HepG2 (cell line): ENCODE results near the gene RFTN1. TPM values are rescaled to one million over a fixed set of nuclear protein-coding genes. Genes with fewer than 3 reads are reported as not detected.

ENCODE experiments used
- ATAC-seq: fragments of 200-7000 bp; cut with Tn5 transposase; 3 replicates; pipeline ENCODE4 v1.9.1; 2020; ENCODE audit warnings: mild to moderate bottlenecking, moderate library complexity
- BruUV-seq: library from RNA; stranded (reverse); fragments of 400-500 nt; replicated peaks from 2 replicates; lab custom pipeline; 2021; lab: Mats Ljungman, UMichigan
- CTCF ChIA-PET: fragments of 300-600 bp; formaldehyde crosslinking; extraction: SDS; loops from one replicate; lab custom pipeline; 2021; ENCODE audit warnings: low total read pairs, inconsistent platforms, low intra/inter-chr PET ratio; lab: Yijun Ruan, JAX
- POLR2A ChIA-PET: fragments of 350-600 bp; sonication (Branson Sonifier 250); formaldehyde crosslinking; loops from one replicate; lab custom pipeline; 2020; ENCODE audit warnings: antibody characterized with exemption, inconsistent platforms; lab: Yijun Ruan, JAX
- DNase-seq: peaks from one replicate; pipeline ENCODE4 v3.0.0-alpha.2; 2015; ENCODE audit warnings: low spot score
- FAIRE-seq: peaks from 3 replicates; lab custom pipeline; 2011; peaks lifted over from hg19 to GRCh38; lab: Jason Lieb, UNC
- H2AFZ ChIP-seq: one replicate; pipeline ENCODE4 v1.6.1; 2011; ENCODE audit warnings: low read length, inconsistent platforms
- H3K27ac ChIP-seq: fragments of 300-600 bp; 3 replicates; pipeline ENCODE4 v1.8.0; 2011; ENCODE audit warnings: mixed run types, mild to moderate bottlenecking, mixed read lengths, low read length, inconsistent platforms; ENCODE audit not compliant: insufficient read depth; ENCODE audit errors: extremely low read length
- H3K27me3 ChIP-seq, 2 experiments: fragments of 200-600 bp in 1 of 2; 2 replicates in 1 of 2; 3 replicates in 1 of 2; pipeline versions ENCODE4 v1.6.0 to v1.8.0; 2011; ENCODE audit warnings: low read length in 2 of 2, mild to moderate bottlenecking in 2 of 2, moderate library complexity in 2 of 2, inconsistent platforms in 1 of 2; ENCODE audit not compliant: insufficient read depth in 2 of 2, control insufficient read depth in 1 of 2
- H3K36me3 ChIP-seq, 2 experiments: fragments of 200-600 bp in 1 of 2; replicated peaks in 1 of 2; 2 replicates in 1 of 2; 3 replicates in 1 of 2; pipeline versions ENCODE4 v1.5.1 to v1.8.0; 2011; ENCODE audit warnings: low read length in 2 of 2, inconsistent platforms in 1 of 2; ENCODE audit not compliant: insufficient read depth in 2 of 2, control insufficient read depth in 1 of 2
- H3K4me1 ChIP-seq: 2 replicates; pipeline ENCODE4 v1.5.1; 2012; ENCODE audit warnings: low read length, inconsistent platforms; ENCODE audit not compliant: insufficient read depth
- H3K4me2 ChIP-seq: 2 replicates; pipeline ENCODE4 v1.6.0; 2011; ENCODE audit warnings: low read depth, low read length, inconsistent platforms
- H3K4me3 ChIP-seq, 3 experiments: fragments of 200-600 bp in 1 of 3; sonication (generic), shearing (Covaris generic) in 1 of 3; replicated peaks in 1 of 3; 2 replicates each; pipeline ENCODE4 v1.5.1; 2011 to 2016; ENCODE audit warnings: low read length in 3 of 3, inconsistent platforms in 2 of 3, low read depth in 2 of 3, mild to moderate bottlenecking in 2 of 3, control low read depth in 1 of 3, mixed read lengths in 1 of 3; ENCODE audit not compliant: insufficient read depth in 1 of 3
- H3K79me2 ChIP-seq: one replicate; pipeline ENCODE4 v1.6.1; 2011; ENCODE audit warnings: low read length, inconsistent platforms; ENCODE audit not compliant: insufficient read depth
- H3K9ac ChIP-seq: 2 replicates; pipeline ENCODE4 v1.6.0; 2011; ENCODE audit warnings: mild to moderate bottlenecking, low read depth, low read length, inconsistent platforms; ENCODE audit not compliant: insufficient read depth
- H3K9me3 ChIP-seq: 2 replicates; pipeline ENCODE4 v1.5.1; 2012; ENCODE audit warnings: mild to moderate bottlenecking, low read length
- H4K20me1 ChIP-seq: 2 replicates; pipeline ENCODE4 v1.6.0; 2011; ENCODE audit warnings: inconsistent platforms, mild to moderate bottlenecking, low read length, moderate library complexity; ENCODE audit not compliant: insufficient read depth
- CBX2 ChIP-seq, 2 experiments: fragments of 200-600 bp in 1 of 2; sonication (generic); formaldehyde crosslinking in 1 of 2; IDR thresholded peaks; 2 replicates each; pipeline versions ENCODE4 v1.7.0 to v1.8.1; 2018 to 2022; ENCODE audit warnings: low read depth in 2 of 2, low read length in 1 of 2, mild to moderate bottlenecking in 1 of 2, missing genetic modification reagents in 1 of 2
- DRAP1 ChIP-seq: IDR thresholded peaks from 2 replicates; pipeline ENCODE4 v1.6.1; 2016; ENCODE audit warnings: missing genetic modification reagents, missing compliant biosample characterization
- HIC2 ChIP-seq: sonication (generic); formaldehyde crosslinking; IDR thresholded peaks from 2 replicates; pipeline ENCODE4 v1.9.0; 2022; ENCODE audit warnings: low read depth, missing genetic modification reagents
- HIVEP1 ChIP-seq: sonication (generic); formaldehyde crosslinking; IDR thresholded peaks from 2 replicates; pipeline ENCODE4 v1.4.0; 2020; ENCODE audit warnings: mild to moderate bottlenecking, missing genetic modification reagents
- KDM5A ChIP-seq: fragments of 200-600 bp; sonication (generic); IDR thresholded peaks from 2 replicates; pipeline ENCODE4 v1.7.0; 2018; ENCODE audit warnings: antibody characterized with exemption, mild to moderate bottlenecking, low read length, borderline replicate concordance
- RNF2 ChIP-seq: fragments of 450-650 bp; conservative IDR thresholded peaks from 2 replicates; pipeline ENCODE4 v1.6.1; 2016; ENCODE audit warnings: low read depth
- SIX1 ChIP-seq: sonication (generic); formaldehyde crosslinking; IDR thresholded peaks from 2 replicates; pipeline ENCODE4 v1.4.0; 2020; ENCODE audit warnings: missing genetic modification reagents, borderline replicate concordance
- STAG1 ChIP-seq: sonication (generic); formaldehyde crosslinking; IDR thresholded peaks from 2 replicates; pipeline ENCODE4 v1.4.0; 2020; ENCODE audit warnings: missing genetic modification reagents
- STAT6 ChIP-seq: sonication (generic); formaldehyde crosslinking; IDR thresholded peaks from 2 replicates; pipeline ENCODE4 v1.4.0; 2020; ENCODE audit warnings: missing genetic modification reagents, mild to moderate bottlenecking, borderline replicate concordance
- SUZ12 ChIP-seq: fragments of 150-350 bp; IDR thresholded peaks from 2 replicates; pipeline ENCODE4 v1.6.1; 2014; ENCODE audit warnings: low read depth, low read length
- TBL1XR1 ChIP-seq: fragments of 150-350 bp; IDR thresholded peaks from 2 replicates; pipeline ENCODE4 v1.6.1; 2014; ENCODE audit warnings: borderline replicate concordance, low read length; ENCODE audit not compliant: partially characterized antibody
- ZNF564 ChIP-seq: sonication (generic); formaldehyde crosslinking; IDR thresholded peaks from 2 replicates; pipeline ENCODE4 v1.8.1; 2023; ENCODE audit warnings: mild to moderate bottlenecking, missing genetic modification reagents
- ZNF605 ChIP-seq: sonication (generic); formaldehyde crosslinking; IDR thresholded peaks from 2 replicates; pipeline ENCODE4 v1.8.0; 2022; ENCODE audit warnings: mild to moderate bottlenecking, missing genetic modification reagents
- ZZZ3 ChIP-seq: sonication (generic); formaldehyde crosslinking; IDR thresholded peaks from 2 replicates; pipeline ENCODE4 v1.4.0; 2020; ENCODE audit warnings: missing genetic modification reagents, mild to moderate bottlenecking, borderline replicate concordance
- WGBS: methylation state at CpG from one replicate; pipeline ENCODE4 v1.1.6; 2017; ENCODE audit warnings: low lambda C conversion rate; 5-methylcytosine and 5-hydroxymethylcytosine counted together
- in situ Hi-C: cut with HindIII; loops from 2 replicates; pipeline ENCODE4 v1.10.0; 2017; ENCODE audit warnings: low pct_unique_long_range_greater_than_20kb; ENCODE audit not compliant: extremely low pct_ligation_motif_present
- intact Hi-C: fragments of 100-400 bp; cut with micrococcal nuclease; formaldehyde crosslinking; loops from one replicate; pipeline ENCODE4 v1.10.0; 2022; ENCODE audit not compliant: unreplicated experiment
- polyA plus RNA-seq, 8 experiments: library from polyadenylated mRNA; depleted of rRNA in 3 of 8; stranded (reverse) in 7 of 8; unstranded in 1 of 8; fragments of >200 nt; fragmentation: Illumina TruSeq in 4 of 8; extraction: Trizol in 4 of 8; gene quantifications; 2 replicates each; pipeline versions ENCODE4 v1.2.1 to v1.2.3, GENCODE V29; 2011 to 2016; ENCODE audit warnings: low read depth in 4 of 8, missing spikeins in 1 of 8, mixed read lengths in 1 of 8; ENCODE audit not compliant: insufficient read depth in 1 of 8
- total RNA-seq, 5 experiments: library from RNA; depleted of rRNA; stranded (reverse); fragments of >200 nt; fragmentation: Illumina TruSeq; extraction: Trizol; gene quantifications; 2 replicates each; pipeline ENCODE4 v1.2.3, GENCODE V29; 2016; ENCODE audit warnings: low read depth in 1 of 5

Gene RFTN1
- total and polyA plus RNA-seq, 2 of the 13 experiments (the other 11 are each of a cell fraction or from before 2014, with no cell fraction given): not detected

- TF ChIP-seq STAT6 (CRISPR knock-in tag): no peak
These were observed 106.1 kb downstream of the RFTN1 start (continued) for GRCh38 chr3:16407366-16407765.

GRCh38 chr3:16406579-16406978 is 106.9 kb downstream of the RFTN1 start:
- WGBS: 2% methylated on average over 2 of the region's 2 CpGs
- intact Hi-C loops (no loop called here), in situ Hi-C loops (no loop called here)
- no TSS peak for BruUV-seq
- ChIA-PET CTCF (no interaction called here), POLR2A (no interaction called here)
- Histone ChIP-seq H3K9me3 (no peaks in the 10 kb centered on the region), H3K9ac (no peak overlapping the region), H3K79me2 (no peaks in the 10 kb centered on the region), H3K27ac (no peak overlapping the region), H3K27me3 (peaks cover 0 to 33% of the 10 kb centered on the region in 2 experiments; a peak in 4 of 5 replicates), H3K4me3 (no peak overlapping the region), H3K4me1 (no peaks in the 10 kb centered on the region), H3K36me3 (no peaks in the 10 kb centered on the region), H4K20me1 (no peaks in the 10 kb centered on the region), H3K4me2 (no peak overlapping the region), H2AFZ (no peak overlapping the region)
- no peak for TF ChIP-seq CBX2 (IDR thresholded peaks at IDR 0.05; ENCODE audit: low read depth, low read length)
- no peak for TF ChIP-seq CBX2 (CRISPR knock-in tag; IDR thresholded peaks at IDR 0.05; ENCODE audit: low read depth)
- no peak for TF ChIP-seq TBL1XR1
- TF ChIP-seq ZNF564: no peak
- TF ChIP-seq HIC2: no peak
- TF ChIP-seq DRAP1 (CRISPR knock-in tag): no peak
- no peak for TF ChIP-seq RNF2
- TF ChIP-seq HIVEP1 (CRISPR knock-in tag): no peak
- no peak for TF ChIP-seq SUZ12
- no peak for TF ChIP-seq SIX1 (CRISPR knock-in tag)
- TF ChIP-seq ZNF605: no peak
- no peak for TF ChIP-seq ZZZ3 (CRISPR knock-in tag)
- no peak for TF ChIP-seq KDM5A
- TF ChIP-seq STAG1 (CRISPR knock-in tag): no peak
- ATAC-seq (no peak), DNase-seq (no peak), FAIRE-seq (no peak)
